22Rv1 (cell line): Measurements from ENCODE around the gene VWA8.

ENCODE experiments used
- ZFX ChIP-seq: fragments of 450-650 bp; IDR thresholded peaks from 2 replicates; pipeline ENCODE4 v1.6.1; 2017; ENCODE audit warnings: antibody characterized with exemption, borderline replicate concordance
- TF ChIP-seq, protein P1 (sequence below): fragments of 450-650 bp; IDR thresholded peaks from 2 replicates; pipeline ENCODE4 v1.5.1; 2017; ENCODE audit warnings: mild to moderate bottlenecking

DNA sequence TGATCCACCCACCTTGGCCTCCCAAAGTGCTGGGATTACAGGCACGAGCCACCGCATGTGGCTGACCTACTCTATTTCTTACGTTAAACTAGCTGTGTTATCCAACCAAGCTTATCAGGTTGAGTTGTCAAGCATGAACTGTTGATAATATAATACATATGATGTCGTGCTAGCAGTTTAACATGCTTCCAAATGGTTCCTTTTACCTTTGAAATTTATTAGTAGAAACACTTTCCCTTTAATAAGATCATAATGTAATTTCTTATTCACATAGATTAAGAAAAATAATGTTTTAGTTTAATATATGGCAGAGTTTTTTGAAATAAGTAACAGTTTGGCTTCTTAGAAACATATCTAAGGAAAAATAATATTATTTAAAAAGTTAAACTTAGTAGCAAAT is 34.4 kb upstream of the VWA8 start:
- TF ChIP-seq, protein P1, sequence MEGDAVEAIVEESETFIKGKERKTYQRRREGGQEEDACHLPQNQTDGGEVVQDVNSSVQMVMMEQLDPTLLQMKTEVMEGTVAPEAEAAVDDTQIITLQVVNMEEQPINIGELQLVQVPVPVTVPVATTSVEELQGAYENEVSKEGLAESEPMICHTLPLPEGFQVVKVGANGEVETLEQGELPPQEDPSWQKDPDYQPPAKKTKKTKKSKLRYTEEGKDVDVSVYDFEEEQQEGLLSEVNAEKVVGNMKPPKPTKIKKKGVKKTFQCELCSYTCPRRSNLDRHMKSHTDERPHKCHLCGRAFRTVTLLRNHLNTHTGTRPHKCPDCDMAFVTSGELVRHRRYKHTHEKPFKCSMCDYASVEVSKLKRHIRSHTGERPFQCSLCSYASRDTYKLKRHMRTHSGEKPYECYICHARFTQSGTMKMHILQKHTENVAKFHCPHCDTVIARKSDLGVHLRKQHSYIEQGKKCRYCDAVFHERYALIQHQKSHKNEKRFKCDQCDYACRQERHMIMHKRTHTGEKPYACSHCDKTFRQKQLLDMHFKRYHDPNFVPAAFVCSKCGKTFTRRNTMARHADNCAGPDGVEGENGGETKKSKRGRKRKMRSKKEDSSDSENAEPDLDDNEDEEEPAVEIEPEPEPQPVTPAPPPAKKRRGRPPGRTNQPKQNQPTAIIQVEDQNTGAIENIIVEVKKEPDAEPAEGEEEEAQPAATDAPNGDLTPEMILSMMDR: no peak
- no peak for TF ChIP-seq ZFX
